ENCODE results near the gene OSBPL10. TPM values are rescaled to one million over a fixed set of nuclear protein-coding genes. Genes with fewer than 3 reads are reported as not detected.

OSBPL10 gene
- total RNA-seq, 4 donors from 2014 or later, result 18.6 to 33.6 (median 28.8) TPM

DNA sequence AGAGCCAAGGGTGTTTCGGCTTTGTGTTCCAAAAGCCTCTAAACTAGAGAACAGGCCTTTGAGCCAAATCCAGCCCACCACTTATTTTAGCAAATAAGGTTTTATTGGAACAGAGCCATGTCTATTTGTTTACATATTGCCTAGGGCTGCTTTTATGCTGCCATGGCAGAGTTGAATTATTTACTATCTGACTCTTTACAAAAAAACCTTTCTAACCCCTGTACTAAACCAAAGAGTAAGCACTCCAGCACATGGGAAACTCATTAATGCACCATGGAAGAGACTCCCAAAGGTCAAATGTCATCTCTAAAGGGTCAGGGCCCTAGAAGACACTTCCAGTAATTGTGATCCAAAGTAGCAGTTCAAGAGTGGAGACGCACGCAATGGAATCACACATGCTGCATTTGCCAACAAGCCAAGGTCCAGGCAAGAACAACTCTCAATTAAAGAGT, 22.3 kb downstream of the OSBPL10 start:
- no peak for TF ChIP-seq POLR2A (IDR thresholded peaks at IDR 0.05)
- TF ChIP-seq, protein P1, sequence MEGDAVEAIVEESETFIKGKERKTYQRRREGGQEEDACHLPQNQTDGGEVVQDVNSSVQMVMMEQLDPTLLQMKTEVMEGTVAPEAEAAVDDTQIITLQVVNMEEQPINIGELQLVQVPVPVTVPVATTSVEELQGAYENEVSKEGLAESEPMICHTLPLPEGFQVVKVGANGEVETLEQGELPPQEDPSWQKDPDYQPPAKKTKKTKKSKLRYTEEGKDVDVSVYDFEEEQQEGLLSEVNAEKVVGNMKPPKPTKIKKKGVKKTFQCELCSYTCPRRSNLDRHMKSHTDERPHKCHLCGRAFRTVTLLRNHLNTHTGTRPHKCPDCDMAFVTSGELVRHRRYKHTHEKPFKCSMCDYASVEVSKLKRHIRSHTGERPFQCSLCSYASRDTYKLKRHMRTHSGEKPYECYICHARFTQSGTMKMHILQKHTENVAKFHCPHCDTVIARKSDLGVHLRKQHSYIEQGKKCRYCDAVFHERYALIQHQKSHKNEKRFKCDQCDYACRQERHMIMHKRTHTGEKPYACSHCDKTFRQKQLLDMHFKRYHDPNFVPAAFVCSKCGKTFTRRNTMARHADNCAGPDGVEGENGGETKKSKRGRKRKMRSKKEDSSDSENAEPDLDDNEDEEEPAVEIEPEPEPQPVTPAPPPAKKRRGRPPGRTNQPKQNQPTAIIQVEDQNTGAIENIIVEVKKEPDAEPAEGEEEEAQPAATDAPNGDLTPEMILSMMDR (IDR thresholded peaks at IDR 0.05), result no peak
- no peak overlapping the region for H3K4me3 ChIP-seq (replicated peaks in 1 of 3)
- WGBS, 2 donors, result 51 to 75% methylated on average over 3 of the region's 3 CpGs

DNA sequence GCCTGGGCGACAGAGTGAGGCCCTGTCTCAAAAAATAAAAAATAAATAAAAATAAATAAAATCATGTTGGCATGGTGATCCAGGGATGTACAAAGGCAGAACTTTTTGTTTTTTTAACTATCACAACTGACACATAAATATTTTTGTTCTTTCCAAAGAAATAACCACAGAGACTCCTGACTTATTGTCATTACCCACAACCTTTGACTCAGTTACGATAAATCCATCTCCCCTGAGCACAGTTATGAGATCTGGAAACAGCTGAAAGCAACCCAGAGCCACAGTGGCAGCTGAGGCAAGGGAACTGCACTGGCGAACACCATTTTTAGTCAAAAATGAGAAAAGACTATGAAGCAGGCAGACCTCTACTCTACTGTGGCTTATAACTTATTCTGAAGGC, 24.0 kb downstream of the OSBPL10 start:
- no peaks in the 10 kb centered on the region for H3K36me3 ChIP-seq
- 80 to 92% methylated on average over 3 of the region's 3 CpGs for WGBS, 2 donors
- H3K4me1 ChIP-seq, result peaks cover 18 to 41% of the 10 kb centered on the region in 2 donors
- no peak for DNase-seq
- no peak for TF ChIP-seq POLR2A (IDR thresholded peaks at IDR 0.05)
- TF ChIP-seq, protein P1 (IDR thresholded peaks at IDR 0.05), result no peak
- no peak overlapping the region for H3K4me3 ChIP-seq (replicated peaks in 1 of 3)
- intact Hi-C loops (cut with DNase I), result no loop called here
- no peak overlapping the region for H3K27ac ChIP-seq
- no peaks in the 10 kb centered on the region for H3K9me3 ChIP-seq
- no peaks in the 10 kb centered on the region for H3K27me3 ChIP-seq

More for the DNA sequence above, 22.3 kb downstream of the OSBPL10 start:
- Histone ChIP-seq H3K9me3 (no peaks in the 10 kb centered on the region), H3K27me3 (no peaks in the 10 kb centered on the region), H3K4me1 (peaks cover 18 to 41% of the 10 kb centered on the region in 2 donors), H3K27ac (peak overlapping the region in 2 of 3 donors; percentile 66 to 78), H3K36me3 (no peaks in the 10 kb centered on the region)
- intact Hi-C loops (cut with DNase I), result no loop called here
- DNase-seq, result no peak

DNA sequence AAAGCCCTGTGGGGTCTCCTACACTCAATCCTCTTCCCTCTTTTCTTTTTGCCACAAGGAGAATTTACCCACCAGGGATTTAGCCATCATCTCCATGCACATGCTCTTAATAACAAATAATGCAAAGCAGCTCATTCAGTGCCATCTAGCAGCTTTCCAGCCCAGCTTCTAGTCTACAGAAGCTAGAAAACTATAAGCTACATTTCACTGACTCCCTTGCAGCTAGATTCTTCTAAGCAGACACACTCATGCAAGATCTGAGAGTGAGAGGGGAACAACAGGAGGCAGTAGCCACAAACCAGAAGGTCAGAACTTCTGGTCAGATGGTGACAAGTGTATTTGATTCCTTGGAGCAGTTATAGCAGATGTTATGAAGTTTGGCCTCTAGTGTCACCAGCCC, 25.5 kb downstream of the OSBPL10 start:
- no peak for DNase-seq
- no peaks in the 10 kb centered on the region for H3K36me3 ChIP-seq
- peaks cover 16 to 34% of the 10 kb centered on the region in 2 donors for H3K4me1 ChIP-seq
- H3K9me3 ChIP-seq, result no peaks in the 10 kb centered on the region
- no peaks in the 10 kb centered on the region for H3K27me3 ChIP-seq
- intact Hi-C loops (cut with DNase I), result no loop called here
- TF ChIP-seq POLR2A (IDR thresholded peaks at IDR 0.05), result no peak
- TF ChIP-seq, protein P1 (IDR thresholded peaks at IDR 0.05), result no peak
- no peak overlapping the region for H3K4me3 ChIP-seq (replicated peaks in 1 of 3)
- H3K27ac ChIP-seq, result no peak overlapping the region

DNA sequence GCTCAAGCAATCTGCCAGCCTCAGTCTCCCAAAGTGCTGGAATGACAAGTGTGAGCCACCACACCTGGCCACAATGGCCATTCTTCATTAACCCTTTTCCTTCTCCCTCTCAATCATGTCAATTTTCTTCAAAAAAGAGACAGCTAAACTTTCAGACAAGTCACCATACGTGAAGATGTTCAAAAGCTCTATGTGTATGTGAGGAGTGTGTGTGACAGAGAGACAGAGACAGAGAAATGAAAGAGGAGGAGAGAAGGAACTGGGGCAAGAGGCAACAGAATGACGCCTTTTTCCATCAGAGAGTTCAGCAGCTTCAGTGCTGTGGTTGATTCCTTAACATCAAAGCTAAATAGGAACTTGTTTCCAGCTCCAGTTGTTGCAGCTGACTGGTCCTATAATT, 27.4 kb downstream of the OSBPL10 start:
- no peak for TF ChIP-seq POLR2A (IDR thresholded peaks at IDR 0.05)
- TF ChIP-seq, protein P1 (IDR thresholded peaks at IDR 0.05), result no peak
- Histone ChIP-seq H3K4me1 (peaks cover 0 to 16% of the 10 kb centered on the region in 2 donors), H3K36me3 (no peaks in the 10 kb centered on the region), H3K4me3 (replicated peaks in 1 of 3) (no peak overlapping the region), H3K27me3 (no peaks in the 10 kb centered on the region), H3K27ac (no peak overlapping the region), H3K9me3 (no peaks in the 10 kb centered on the region)
- intact Hi-C loops (cut with DNase I), result no loop called here
- whole genome bisulfite sequencing, 2 donors, result 90 to 94% methylated on average over 2 of the region's 2 CpGs
- no peak for DNase-seq

DNA sequence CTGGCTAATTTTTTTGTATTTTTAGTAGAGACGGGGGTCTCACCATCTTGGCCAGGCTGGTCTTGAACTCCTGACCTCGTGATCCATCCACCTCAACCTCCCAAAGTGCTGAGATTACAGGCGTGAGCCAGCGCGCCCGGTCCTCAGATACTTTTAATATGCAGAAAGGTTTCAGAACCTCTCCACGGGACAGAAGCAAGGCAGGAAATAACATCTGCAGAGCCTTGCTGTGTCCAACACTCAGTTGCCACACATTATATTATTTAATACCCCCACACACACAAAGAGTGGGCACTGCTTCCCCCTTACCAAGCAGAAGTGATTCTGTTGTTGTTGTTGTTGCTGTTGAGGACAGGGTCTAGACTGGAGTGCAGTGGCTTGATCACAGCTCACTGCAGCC, 28.0 kb downstream of the OSBPL10 start:
- Histone ChIP-seq H3K4me1 (peaks cover 0 to 10% of the 10 kb centered on the region in 2 donors), H3K4me3 (replicated peaks in 1 of 3) (no peak overlapping the region), H3K27ac (no peak overlapping the region), H3K36me3 (no peaks in the 10 kb centered on the region), H3K9me3 (no peaks in the 10 kb centered on the region), H3K27me3 (no peaks in the 10 kb centered on the region)
- intact Hi-C loops (cut with DNase I), result no loop called here
- no peak for DNase-seq
- TF ChIP-seq, protein P1 (IDR thresholded peaks at IDR 0.05), result no peak
- TF ChIP-seq POLR2A (IDR thresholded peaks at IDR 0.05), result no peak
- WGBS, 2 donors, result 84 to 95% methylated on average over 7 of the region's 7 CpGs
